HepG2 (cell line): ENCODE data around the gene ST14. TPM values are rescaled to one million over a fixed set of nuclear protein-coding genes. Genes with fewer than 3 reads are reported as not detected.

Experiments
- ATAC-seq: fragments of 200-7000 bp; cut with Tn5 transposase; 3 replicates; pipeline ENCODE4 v1.9.1; 2020; ENCODE audit warnings: mild to moderate bottlenecking, moderate library complexity
- BruUV-seq: library from RNA; stranded (reverse); fragments of 400-500 nt; replicated peaks from 2 replicates; lab custom pipeline; 2021; lab: Mats Ljungman, UMichigan
- CTCF ChIA-PET: fragments of 300-600 bp; formaldehyde crosslinking; extraction: SDS; loops from one replicate; lab custom pipeline; 2021; ENCODE audit warnings: low total read pairs, inconsistent platforms, low intra/inter-chr PET ratio; lab: Yijun Ruan, JAX
- POLR2A ChIA-PET: fragments of 350-600 bp; sonication (Branson Sonifier 250); formaldehyde crosslinking; loops from one replicate; lab custom pipeline; 2020; ENCODE audit warnings: antibody characterized with exemption, inconsistent platforms; lab: Yijun Ruan, JAX
- DNase-seq: peaks from one replicate; pipeline ENCODE4 v3.0.0-alpha.2; 2015; ENCODE audit warnings: low spot score
- FAIRE-seq: peaks from 3 replicates; lab custom pipeline; 2011; peaks lifted over from hg19 to GRCh38; lab: Jason Lieb, UNC
- H2AFZ ChIP-seq: one replicate; pipeline ENCODE4 v1.6.1; 2011; ENCODE audit warnings: low read length, inconsistent platforms
- H3K27ac ChIP-seq: fragments of 300-600 bp; 3 replicates; pipeline ENCODE4 v1.8.0; 2011; ENCODE audit warnings: mixed run types, mild to moderate bottlenecking, mixed read lengths, low read length, inconsistent platforms; ENCODE audit not compliant: insufficient read depth; ENCODE audit errors: extremely low read length
- H3K27me3 ChIP-seq, 2 experiments: fragments of 200-600 bp in 1 of 2; 2 replicates in 1 of 2; 3 replicates in 1 of 2; pipeline versions ENCODE4 v1.6.0 to v1.8.0; 2011; ENCODE audit warnings: low read length in 2 of 2, mild to moderate bottlenecking in 2 of 2, moderate library complexity in 2 of 2, inconsistent platforms in 1 of 2; ENCODE audit not compliant: insufficient read depth in 2 of 2, control insufficient read depth in 1 of 2
- H3K36me3 ChIP-seq, 2 experiments: fragments of 200-600 bp in 1 of 2; replicated peaks in 1 of 2; 2 replicates in 1 of 2; 3 replicates in 1 of 2; pipeline versions ENCODE4 v1.5.1 to v1.8.0; 2011; ENCODE audit warnings: low read length in 2 of 2, inconsistent platforms in 1 of 2; ENCODE audit not compliant: insufficient read depth in 2 of 2, control insufficient read depth in 1 of 2
- H3K4me1 ChIP-seq: 2 replicates; pipeline ENCODE4 v1.5.1; 2012; ENCODE audit warnings: low read length, inconsistent platforms; ENCODE audit not compliant: insufficient read depth
- H3K4me2 ChIP-seq: 2 replicates; pipeline ENCODE4 v1.6.0; 2011; ENCODE audit warnings: low read depth, low read length, inconsistent platforms
- H3K4me3 ChIP-seq, 3 experiments: fragments of 200-600 bp in 1 of 3; sonication (generic), shearing (Covaris generic) in 1 of 3; replicated peaks in 1 of 3; 2 replicates each; pipeline ENCODE4 v1.5.1; 2011 to 2016; ENCODE audit warnings: low read length in 3 of 3, inconsistent platforms in 2 of 3, low read depth in 2 of 3, mild to moderate bottlenecking in 2 of 3, control low read depth in 1 of 3, mixed read lengths in 1 of 3; ENCODE audit not compliant: insufficient read depth in 1 of 3
- H3K79me2 ChIP-seq: one replicate; pipeline ENCODE4 v1.6.1; 2011; ENCODE audit warnings: low read length, inconsistent platforms; ENCODE audit not compliant: insufficient read depth
- H3K9ac ChIP-seq: 2 replicates; pipeline ENCODE4 v1.6.0; 2011; ENCODE audit warnings: mild to moderate bottlenecking, low read depth, low read length, inconsistent platforms; ENCODE audit not compliant: insufficient read depth
- H3K9me3 ChIP-seq: 2 replicates; pipeline ENCODE4 v1.5.1; 2012; ENCODE audit warnings: mild to moderate bottlenecking, low read length
- H4K20me1 ChIP-seq: 2 replicates; pipeline ENCODE4 v1.6.0; 2011; ENCODE audit warnings: inconsistent platforms, mild to moderate bottlenecking, low read length, moderate library complexity; ENCODE audit not compliant: insufficient read depth
- ATF6 ChIP-seq: sonication (generic); formaldehyde crosslinking; conservative IDR thresholded peaks from 2 replicates; pipeline ENCODE4 v1.4.0; 2020; ENCODE audit warnings: missing genetic modification reagents
- CEBPG ChIP-seq: IDR thresholded peaks from 2 replicates; pipeline ENCODE4 v1.6.1; 2016
- ESRRA ChIP-seq: sonication (generic); formaldehyde crosslinking; IDR thresholded peaks from 2 replicates; pipeline ENCODE4 v1.5.1; 2020; ENCODE audit warnings: mild to moderate bottlenecking, low read depth, missing genetic modification reagents
- FOSL2 ChIP-seq: sonication (generic); formaldehyde crosslinking; IDR thresholded peaks from 2 replicates; pipeline ENCODE4 v1.4.0; 2020; ENCODE audit warnings: missing genetic modification reagents
- FOXA3 ChIP-seq: IDR thresholded peaks from 2 replicates; pipeline ENCODE4 v1.6.1; 2016; ENCODE audit warnings: missing genetic modification reagents, missing compliant biosample characterization
- GATAD2A ChIP-seq: IDR thresholded peaks from 2 replicates; pipeline ENCODE4 v1.6.1; 2016
- HNF4A ChIP-seq: sonication (generic); formaldehyde crosslinking; IDR thresholded peaks from 2 replicates; pipeline ENCODE4 v1.4.0; 2020; ENCODE audit warnings: missing genetic modification reagents
- HOXA3 ChIP-seq: sonication (generic); formaldehyde crosslinking; IDR thresholded peaks from 2 replicates; pipeline ENCODE4 v1.5.0; 2020; ENCODE audit warnings: missing genetic modification reagents
- NKX3-1 ChIP-seq: sonication (generic); formaldehyde crosslinking; IDR thresholded peaks from 2 replicates; pipeline ENCODE4 v1.5.0; 2020; ENCODE audit warnings: missing genetic modification reagents
- NR2C2 ChIP-seq: sonication (generic); formaldehyde crosslinking; IDR thresholded peaks from 2 replicates; pipeline ENCODE4 v1.4.0; 2020; ENCODE audit warnings: missing genetic modification reagents, mild to moderate bottlenecking, moderate library complexity, borderline replicate concordance
- SALL1 ChIP-seq: sonication (generic); formaldehyde crosslinking; IDR thresholded peaks from 2 replicates; pipeline ENCODE4 v1.8.0; 2022; ENCODE audit warnings: mild to moderate bottlenecking, missing genetic modification reagents
- SAP130 ChIP-seq: IDR thresholded peaks from 2 replicates; pipeline ENCODE4 v1.6.1; 2016; ENCODE audit warnings: low read depth
- YEATS2 ChIP-seq: sonication (generic); formaldehyde crosslinking; IDR thresholded peaks from 2 replicates; pipeline ENCODE4 v1.4.0; 2020; ENCODE audit warnings: missing genetic modification reagents, borderline replicate concordance
- ZGPAT ChIP-seq: IDR thresholded peaks from 2 replicates; pipeline ENCODE4 v1.6.1; 2016; ENCODE audit warnings: mild to moderate bottlenecking
- ZNF292 ChIP-seq: sonication (generic); formaldehyde crosslinking; IDR thresholded peaks from 2 replicates; pipeline ENCODE4 v1.8.1; 2022; ENCODE audit warnings: mild to moderate bottlenecking, low read depth, missing genetic modification reagents, borderline replicate concordance
- ZNF33A ChIP-seq: sonication (generic); formaldehyde crosslinking; IDR thresholded peaks from 2 replicates; pipeline ENCODE4 v1.5.1; 2020; ENCODE audit warnings: missing genetic modification reagents, mild to moderate bottlenecking, moderate library complexity, borderline replicate concordance
- WGBS: methylation state at CpG from one replicate; pipeline ENCODE4 v1.1.6; 2017; ENCODE audit warnings: low lambda C conversion rate; 5-methylcytosine and 5-hydroxymethylcytosine counted together
- in situ Hi-C: cut with HindIII; loops from 2 replicates; pipeline ENCODE4 v1.10.0; 2017; ENCODE audit warnings: low pct_unique_long_range_greater_than_20kb; ENCODE audit not compliant: extremely low pct_ligation_motif_present
- intact Hi-C: fragments of 100-400 bp; cut with micrococcal nuclease; formaldehyde crosslinking; loops from one replicate; pipeline ENCODE4 v1.10.0; 2022; ENCODE audit not compliant: unreplicated experiment
- polyA plus RNA-seq, 8 experiments: library from polyadenylated mRNA; depleted of rRNA in 3 of 8; stranded (reverse) in 7 of 8; unstranded in 1 of 8; fragments of >200 nt; fragmentation: Illumina TruSeq in 4 of 8; extraction: Trizol in 4 of 8; gene quantifications; 2 replicates each; pipeline versions ENCODE4 v1.2.1 to v1.2.3, GENCODE V29; 2011 to 2016; ENCODE audit warnings: low read depth in 4 of 8, missing spikeins in 1 of 8, mixed read lengths in 1 of 8; ENCODE audit not compliant: insufficient read depth in 1 of 8
- total RNA-seq, 5 experiments: library from RNA; depleted of rRNA; stranded (reverse); fragments of >200 nt; fragmentation: Illumina TruSeq; extraction: Trizol; gene quantifications; 2 replicates each; pipeline ENCODE4 v1.2.3, GENCODE V29; 2016; ENCODE audit warnings: low read depth in 1 of 5
- TF ChIP-seq, protein P1 (sequence below): sonication (generic); formaldehyde crosslinking; IDR thresholded peaks from 2 replicates; pipeline ENCODE4 v1.4.0; 2020; ENCODE audit warnings: missing genetic modification reagents
- TF ChIP-seq, protein P2 (sequence below): sonication (generic); formaldehyde crosslinking; IDR thresholded peaks from 2 replicates; pipeline ENCODE4 v1.8.0; 2022; ENCODE audit warnings: mild to moderate bottlenecking, missing genetic modification reagents

The ST14 gene
- total and polyA plus RNA-seq, 2 of the 13 experiments (the other 11 are each of a cell fraction or from before 2014, with no cell fraction given), result 0.88 to 1.4 TPM

- H3K4me3 ChIP-seq, result no peak overlapping the region
- peaks cover 53% of the 10 kb centered on the region for H3K79me2 ChIP-seq
- H3K4me1 ChIP-seq, result peaks cover 63% of the 10 kb centered on the region
- H3K9ac ChIP-seq, result no peak overlapping the region
- H3K9me3 ChIP-seq, result no peaks in the 10 kb centered on the region
- peak; percentile 74 for FAIRE-seq
- CTCF ChIA-PET, result no interaction called here
- peak; percentile 76 for ATAC-seq
- no peaks in the 10 kb centered on the region for H3K27me3 ChIP-seq
- H3K27ac ChIP-seq, result peak overlapping the region; percentile 10
- no peak overlapping the region for H3K4me2 ChIP-seq
- intact Hi-C loops (no loop called here), in situ Hi-C loops (no loop called here)
- WGBS, result 90% methylated on average over 9 of the region's 9 CpGs
- H4K20me1 ChIP-seq, result peaks cover 11% of the 10 kb centered on the region
- POLR2A ChIA-PET, result interaction anchor here (0.7 to 1.0 kb wide), 2 partner anchors 48 to 116 kb away, joined by 3 to 4 read pairs; partner anchors contain the start of gene PRDM10
- no TSS peak for BruUV-seq
- peaks cover 18 to 75% of the 10 kb centered on the region in 2 experiments for H3K36me3 ChIP-seq
- no peak overlapping the region for H2AFZ ChIP-seq
- DNase-seq, result peak; percentile 56
- TF ChIP-seq ZGPAT (CRISPR knock-in tag) (no peak), SAP130 (peak; percentile 49; the same call in 1 of the 2 replicates), GATAD2A (CRISPR knock-in tag) (peak; percentile 44; the same call in 1 of the 2 replicates), SALL1 (CRISPR knock-in tag) (peak; percentile 64), CEBPG (CRISPR knock-in tag) (peak; percentile 93), ZNF33A (CRISPR knock-in tag) (no peak), HNF4A (CRISPR knock-in tag) (peak; percentile 54), HOXA3 (0 out of 2 replicates have a peak, but pooled peaks have one; percentile 44), ATF6 (CRISPR knock-in tag) (no peak), ESRRA (CRISPR knock-in tag) (0 out of 2 replicates have a peak, but pooled peaks have one; percentile 54), FOSL2 (CRISPR knock-in tag) (peak; percentile 24; the same call in 1 of the 2 replicates), NKX3-1 (CRISPR knock-in tag) (no peak), ZNF292 (CRISPR knock-in tag) (peak; percentile 85; the same call in 1 of the 2 replicates), YEATS2 (CRISPR knock-in tag) (no peak), FOXA3 (0 out of 2 replicates have a peak, but pooled peaks have one; percentile 25), NR2C2 (CRISPR knock-in tag) (no peak)
- TF ChIP-seq, protein P1, sequence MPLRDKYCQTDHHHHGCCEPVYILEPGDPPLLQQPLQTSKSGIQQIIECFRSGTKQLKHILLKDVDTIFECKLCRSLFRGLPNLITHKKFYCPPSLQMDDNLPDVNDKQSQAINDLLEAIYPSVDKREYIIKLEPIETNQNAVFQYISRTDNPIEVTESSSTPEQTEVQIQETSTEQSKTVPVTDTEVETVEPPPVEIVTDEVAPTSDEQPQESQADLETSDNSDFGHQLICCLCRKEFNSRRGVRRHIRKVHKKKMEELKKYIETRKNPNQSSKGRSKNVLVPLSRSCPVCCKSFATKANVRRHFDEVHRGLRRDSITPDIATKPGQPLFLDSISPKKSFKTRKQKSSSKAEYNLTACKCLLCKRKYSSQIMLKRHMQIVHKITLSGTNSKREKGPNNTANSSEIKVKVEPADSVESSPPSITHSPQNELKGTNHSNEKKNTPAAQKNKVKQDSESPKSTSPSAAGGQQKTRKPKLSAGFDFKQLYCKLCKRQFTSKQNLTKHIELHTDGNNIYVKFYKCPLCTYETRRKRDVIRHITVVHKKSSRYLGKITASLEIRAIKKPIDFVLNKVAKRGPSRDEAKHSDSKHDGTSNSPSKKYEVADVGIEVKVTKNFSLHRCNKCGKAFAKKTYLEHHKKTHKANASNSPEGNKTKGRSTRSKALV (CRISPR knock-in tag), result no peak
- TF ChIP-seq, protein P2, sequence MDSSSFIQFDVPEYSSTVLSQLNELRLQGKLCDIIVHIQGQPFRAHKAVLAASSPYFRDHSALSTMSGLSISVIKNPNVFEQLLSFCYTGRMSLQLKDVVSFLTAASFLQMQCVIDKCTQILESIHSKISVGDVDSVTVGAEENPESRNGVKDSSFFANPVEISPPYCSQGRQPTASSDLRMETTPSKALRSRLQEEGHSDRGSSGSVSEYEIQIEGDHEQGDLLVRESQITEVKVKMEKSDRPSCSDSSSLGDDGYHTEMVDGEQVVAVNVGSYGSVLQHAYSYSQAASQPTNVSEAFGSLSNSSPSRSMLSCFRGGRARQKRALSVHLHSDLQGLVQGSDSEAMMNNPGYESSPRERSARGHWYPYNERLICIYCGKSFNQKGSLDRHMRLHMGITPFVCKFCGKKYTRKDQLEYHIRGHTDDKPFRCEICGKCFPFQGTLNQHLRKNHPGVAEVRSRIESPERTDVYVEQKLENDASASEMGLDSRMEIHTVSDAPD, result no peak
Measured at GRCh38 chr11:130118636-130119387, 40.8 kb upstream of the ST14 start.
